NB4 (cell line): ENCODE data around the gene IL25.

Experiments used
- DNase-seq: peaks from one replicate; pipeline ENCODE4 v3.0.0; 2010; ENCODE audit warnings: low read depth
- H3K4me3 ChIP-seq: one replicate; pipeline ENCODE4 v1.5.1; 2011; ENCODE audit warnings: mild to moderate bottlenecking, low read depth, low read length, moderate library complexity
- MYC ChIP-seq: IDR thresholded peaks from 2 replicates; pipeline ENCODE4 v1.6.1; 2011; ENCODE audit warnings: low read depth, low read length
- POLR2A ChIP-seq: IDR thresholded peaks from 2 replicates; pipeline ENCODE4 v1.6.1; 2011; ENCODE audit warnings: mild to moderate bottlenecking; ENCODE audit not compliant: insufficient read length; ENCODE audit errors: extremely low read depth
- TF ChIP-seq, protein P1 (sequence below): IDR thresholded peaks from 2 replicates; pipeline ENCODE4 v1.6.1; 2011; ENCODE audit warnings: low read depth, low read length
- TF ChIP-seq, protein P2 (sequence below): IDR thresholded peaks from one replicate; pipeline ENCODE4 v1.5.1; 2012; ENCODE audit warnings: low read depth, low read length

Gene IL25

DNA sequence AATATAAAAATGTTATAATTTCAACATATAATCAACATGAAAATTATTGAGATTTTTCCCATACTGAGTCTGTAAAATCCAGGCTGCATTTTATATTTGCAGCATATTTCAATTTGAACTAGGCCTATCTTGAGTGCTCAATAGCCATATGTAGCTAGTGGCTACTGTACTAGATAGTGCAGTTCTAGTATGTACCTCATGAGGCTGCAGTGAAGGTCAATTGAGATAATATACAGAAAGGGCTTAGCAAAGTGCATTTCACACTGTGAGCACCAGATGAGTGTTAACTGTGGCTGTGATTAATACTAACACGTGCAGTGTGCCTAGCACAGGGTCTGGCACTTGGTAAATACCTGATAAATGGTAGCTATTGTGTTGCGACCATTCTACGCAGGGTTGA, 14.6 kb upstream of the IL25 start:
- DNase-seq = no peak
- H3K4me3 ChIP-seq = no peak overlapping the region
- TF ChIP-seq POLR2A = no peak
- TF ChIP-seq, protein P1, sequence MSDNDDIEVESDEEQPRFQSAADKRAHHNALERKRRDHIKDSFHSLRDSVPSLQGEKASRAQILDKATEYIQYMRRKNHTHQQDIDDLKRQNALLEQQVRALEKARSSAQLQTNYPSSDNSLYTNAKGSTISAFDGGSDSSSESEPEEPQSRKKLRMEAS = no peak
- TF ChIP-seq, protein P2, sequence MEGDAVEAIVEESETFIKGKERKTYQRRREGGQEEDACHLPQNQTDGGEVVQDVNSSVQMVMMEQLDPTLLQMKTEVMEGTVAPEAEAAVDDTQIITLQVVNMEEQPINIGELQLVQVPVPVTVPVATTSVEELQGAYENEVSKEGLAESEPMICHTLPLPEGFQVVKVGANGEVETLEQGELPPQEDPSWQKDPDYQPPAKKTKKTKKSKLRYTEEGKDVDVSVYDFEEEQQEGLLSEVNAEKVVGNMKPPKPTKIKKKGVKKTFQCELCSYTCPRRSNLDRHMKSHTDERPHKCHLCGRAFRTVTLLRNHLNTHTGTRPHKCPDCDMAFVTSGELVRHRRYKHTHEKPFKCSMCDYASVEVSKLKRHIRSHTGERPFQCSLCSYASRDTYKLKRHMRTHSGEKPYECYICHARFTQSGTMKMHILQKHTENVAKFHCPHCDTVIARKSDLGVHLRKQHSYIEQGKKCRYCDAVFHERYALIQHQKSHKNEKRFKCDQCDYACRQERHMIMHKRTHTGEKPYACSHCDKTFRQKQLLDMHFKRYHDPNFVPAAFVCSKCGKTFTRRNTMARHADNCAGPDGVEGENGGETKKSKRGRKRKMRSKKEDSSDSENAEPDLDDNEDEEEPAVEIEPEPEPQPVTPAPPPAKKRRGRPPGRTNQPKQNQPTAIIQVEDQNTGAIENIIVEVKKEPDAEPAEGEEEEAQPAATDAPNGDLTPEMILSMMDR = no peak
- TF ChIP-seq MYC = no peak

DNA sequence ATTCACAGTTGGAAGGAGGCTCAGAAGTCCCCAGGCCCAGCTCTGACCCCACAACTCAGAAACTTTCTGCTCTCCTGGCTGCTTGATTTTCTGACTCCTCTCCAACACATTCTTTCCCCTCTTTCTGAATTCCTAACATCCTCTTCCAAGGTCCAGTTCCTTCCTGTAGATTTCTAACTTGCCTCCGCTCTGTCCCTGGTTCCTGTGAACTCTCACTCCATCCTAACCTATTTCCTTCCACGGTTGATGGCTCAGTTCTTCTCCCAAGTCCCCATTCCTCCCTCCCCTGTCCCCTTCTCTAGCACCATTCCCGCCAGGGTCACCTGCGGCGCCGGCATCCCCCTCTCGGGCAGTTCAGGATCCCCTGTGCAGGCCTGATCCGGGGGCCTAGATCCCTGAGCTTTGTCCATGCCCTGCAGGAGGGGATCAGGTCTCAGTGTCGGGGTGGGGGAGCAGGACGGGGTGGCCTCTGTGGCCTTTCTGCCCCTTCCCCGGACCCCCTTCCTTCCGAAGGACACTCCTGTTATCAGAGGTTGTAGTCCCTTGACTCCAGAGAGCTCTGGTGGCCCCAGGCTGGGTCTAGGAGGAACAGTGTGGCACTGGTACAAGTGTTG, 13.9 kb upstream of the IL25 start:
- no peak overlapping the region for H3K4me3 ChIP-seq
- TF ChIP-seq, protein P1 = no peak
- TF ChIP-seq POLR2A (no peak), MYC (no peak)
- TF ChIP-seq, protein P2 = no peak
- DNase-seq = no peak

DNA sequence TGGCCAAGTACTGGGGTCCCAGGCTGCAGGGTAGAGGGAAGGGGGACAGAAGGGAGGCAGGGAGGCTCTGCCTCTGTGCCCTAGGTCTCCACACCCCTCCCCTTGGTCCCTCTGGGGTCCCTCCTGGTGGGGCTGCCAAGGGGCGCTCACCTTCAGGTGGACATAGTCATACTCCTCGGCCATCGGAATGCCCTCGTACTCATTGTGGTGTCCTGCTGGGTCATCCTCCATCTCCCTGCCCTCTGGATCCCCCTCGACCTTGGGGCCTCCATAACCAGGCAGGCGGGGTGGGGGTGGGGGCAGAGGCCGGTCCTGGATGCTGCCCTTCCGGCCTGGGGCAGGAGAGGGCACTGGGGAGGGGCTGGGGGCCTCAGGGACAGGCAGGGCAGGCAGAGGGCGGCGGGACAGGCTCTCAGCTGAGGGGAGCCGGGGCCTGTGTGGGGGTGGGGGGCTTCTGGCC, 13.4 kb upstream of the IL25 start:
- no peak overlapping the region for H3K4me3 ChIP-seq
- TF ChIP-seq, protein P2 = no peak
- TF ChIP-seq, protein P1 = no peak
- no peak for DNase-seq

DNA sequence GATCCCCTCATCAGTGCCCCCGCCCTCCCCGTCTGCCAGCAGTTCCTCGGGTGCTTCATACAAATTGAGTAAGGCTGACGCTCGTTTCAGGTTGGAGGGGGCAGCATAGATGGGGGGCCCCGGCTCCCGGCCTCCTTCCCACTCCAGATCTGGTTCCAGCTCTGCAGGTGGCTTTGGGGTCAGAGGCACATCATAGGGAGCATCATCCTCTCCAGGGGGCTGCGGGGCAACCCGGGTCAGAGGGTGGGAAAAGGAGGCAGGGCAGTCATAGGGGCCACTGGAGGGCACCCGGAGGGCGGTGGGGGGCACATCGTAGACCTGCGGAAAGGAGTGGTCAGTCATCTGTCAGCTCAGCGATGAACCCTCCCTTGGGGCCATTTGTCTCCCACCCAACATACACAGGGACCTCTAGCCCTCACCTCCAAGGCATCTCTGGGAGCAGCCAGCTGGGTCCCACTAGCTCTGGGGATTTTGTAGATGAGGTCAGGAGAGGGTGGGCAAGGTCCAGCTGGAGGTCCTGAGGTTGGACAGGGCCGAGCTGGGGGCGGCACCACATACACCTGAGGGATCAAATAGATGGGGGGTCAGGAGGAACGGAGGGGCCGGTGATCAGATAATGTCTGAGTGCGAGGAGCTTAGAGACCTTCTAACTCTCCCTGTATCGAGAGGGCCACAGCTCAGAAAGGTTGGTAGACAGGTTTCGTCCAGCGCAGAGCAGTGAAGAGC, 12.7 kb upstream of the IL25 start:
- TF ChIP-seq MYC (no peak), POLR2A (no peak)
- TF ChIP-seq, protein P2 = no peak
- TF ChIP-seq, protein P1 = no peak
- DNase-seq = no peak
- no peak overlapping the region for H3K4me3 ChIP-seq

DNA sequence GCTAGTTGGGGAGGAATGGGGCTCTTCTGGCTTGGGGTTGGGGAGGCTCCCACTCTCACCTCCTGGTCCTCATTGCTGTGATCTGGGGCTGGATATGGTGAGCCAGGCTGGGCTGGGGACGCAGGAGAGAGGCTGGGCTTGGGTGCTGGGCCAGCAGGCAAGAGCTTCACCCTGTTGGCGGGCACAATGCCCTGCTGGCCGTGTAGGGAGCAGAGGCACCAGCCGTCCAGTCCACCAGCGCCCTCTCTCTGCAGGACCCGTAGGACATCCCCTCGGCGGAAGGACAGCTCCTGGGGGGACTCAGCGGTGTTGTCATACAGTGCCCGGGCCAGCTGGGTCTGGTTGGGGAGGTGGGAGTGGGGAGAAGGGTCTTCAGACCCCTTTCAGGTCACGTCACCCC, 12.1 kb upstream of the IL25 start:
- TF ChIP-seq, protein P1 = no peak
- TF ChIP-seq, protein P2 = peak; percentile 19
- peak; percentile 11 for DNase-seq
- no peak overlapping the region for H3K4me3 ChIP-seq
